DOHH2 (cell line): Measurements from ENCODE around the gene ABHD12.

ENCODE experiments used
- H3F3A ChIP-seq: fragments of 200-600 bp; sonication (generic), shearing (Covaris generic); 2 replicates; pipeline ENCODE4 v1.6.0; 2016; ENCODE audit warnings: antibody characterized with exemption, mild to moderate bottlenecking; ENCODE audit not compliant: control insufficient read depth, insufficient read depth
- H3K27ac ChIP-seq: fragments of 200-600 bp; sonication (generic); 2 replicates; pipeline ENCODE4 v1.5.1; 2014; ENCODE audit warnings: low read depth, mild to moderate bottlenecking, low read length, moderate library complexity
- H3K27me3 ChIP-seq: fragments of 200-600 bp; sonication (generic); 2 replicates; pipeline ENCODE4 v1.6.1; 2014; ENCODE audit warnings: mild to moderate bottlenecking, low read length, mixed read lengths; ENCODE audit not compliant: control insufficient read depth
- H3K36me3 ChIP-seq: fragments of 200-600 bp; sonication (generic); 2 replicates; pipeline ENCODE4 v1.6.1; 2014; ENCODE audit warnings: mild to moderate bottlenecking, low read length, moderate library complexity, mixed read lengths; ENCODE audit not compliant: control insufficient read depth
- H3K4me1 ChIP-seq: fragments of 200-600 bp; sonication (generic); 2 replicates; pipeline ENCODE4 v1.6.1; 2014; ENCODE audit warnings: mild to moderate bottlenecking, low read length, mixed read lengths; ENCODE audit not compliant: control insufficient read depth
- H3K4me2 ChIP-seq: fragments of 200-600 bp; sonication (generic); 2 replicates; pipeline ENCODE4 v1.6.0; 2014; ENCODE audit warnings: mild to moderate bottlenecking, low read length, moderate library complexity
- H3K4me3 ChIP-seq: fragments of 200-600 bp; sonication (generic); 2 replicates; pipeline ENCODE4 v1.5.1; 2014; ENCODE audit warnings: mild to moderate bottlenecking, low read length, mixed read lengths
- H3K79me2 ChIP-seq: fragments of 200-600 bp; sonication (generic); 2 replicates; pipeline ENCODE4 v1.6.1; 2014; ENCODE audit warnings: mild to moderate bottlenecking, low read length, mixed read lengths; ENCODE audit not compliant: control insufficient read depth
- H3K9me2 ChIP-seq: fragments of 200-600 bp; sonication (generic); replicated peaks from 2 replicates; pipeline ENCODE4 v1.6.1; 2014; ENCODE audit warnings: mild to moderate bottlenecking, low read length, mixed read lengths; ENCODE audit not compliant: control insufficient read depth
- H3K9me3 ChIP-seq: fragments of 200-600 bp; sonication (generic); 2 replicates; pipeline ENCODE4 v1.6.1; 2014; ENCODE audit warnings: antibody characterized with exemption, low read length, mixed read lengths; ENCODE audit not compliant: control insufficient read depth, insufficient read depth
- H4K20me1 ChIP-seq: fragments of 200-600 bp; sonication (generic); 2 replicates; pipeline ENCODE4 v1.6.0; 2014; ENCODE audit warnings: low read depth, mild to moderate bottlenecking, antibody characterized with exemption, low read length, moderate library complexity; ENCODE audit not compliant: control insufficient read depth, insufficient read depth
- CTCF ChIP-seq: fragments of 200-600 bp; sonication (generic); IDR thresholded peaks from one replicate; pipeline ENCODE4 v1.5.1; 2014; ENCODE audit warnings: antibody characterized with exemption, mild to moderate bottlenecking, low read depth, low read length; ENCODE audit not compliant: poor library complexity, severe bottlenecking
- EZH2phosphoT487 ChIP-seq: fragments of 200-600 bp; sonication (generic); IDR thresholded peaks from 2 replicates; pipeline ENCODE4 v1.6.1; 2017; ENCODE audit warnings: borderline replicate concordance, mild to moderate bottlenecking, antibody characterized with exemption, low read length, moderate library complexity, mixed read lengths

Gene ABHD12

GRCh38 chr20:25345721-25346120, 44.9 kb downstream of the ABHD12 start:
- Histone ChIP-seq H3K27me3 (no peaks in the 10 kb centered on the region), H3K36me3 (no peaks in the 10 kb centered on the region), H3K27ac (no peak overlapping the region), H3K9me2 (no peaks in the 10 kb centered on the region), H3K4me3 (no peak overlapping the region), H4K20me1 (no peaks in the 10 kb centered on the region), H3K9me3 (no peaks in the 10 kb centered on the region), H3K4me1 (0 out of 2 replicates have a peak, but pooled peaks cover 5% of the 10 kb centered on the region), H3K79me2 (peaks cover 62% of the 10 kb centered on the region), H3F3A (no peaks in the 10 kb centered on the region), H3K4me2 (no peak overlapping the region)
- TF ChIP-seq CTCF (no peak), EZH2phosphoT487 (no peak)

- no peak overlapping the region for H3K4me3 ChIP-seq
- H3K9me2 ChIP-seq: no peaks in the 10 kb centered on the region
- H3K36me3 ChIP-seq: no peaks in the 10 kb centered on the region
- no peaks in the 10 kb centered on the region for H3F3A ChIP-seq
- TF ChIP-seq CTCF (no peak), EZH2phosphoT487 (no peak)
- H3K4me1 ChIP-seq: 0 out of 2 replicates have a peak, but pooled peaks cover 5% of the 10 kb centered on the region
- H3K79me2 ChIP-seq: peaks cover 60% of the 10 kb centered on the region
- no peaks in the 10 kb centered on the region for H3K9me3 ChIP-seq
- no peak overlapping the region for H3K27ac ChIP-seq
- H3K4me2 ChIP-seq: no peak overlapping the region
- H4K20me1 ChIP-seq: no peaks in the 10 kb centered on the region
- H3K27me3 ChIP-seq: no peaks in the 10 kb centered on the region
These were observed 46.0 kb downstream of the ABHD12 start for GRCh38 chr20:25344634-25345033.

- Histone ChIP-seq H4K20me1 (no peaks in the 10 kb centered on the region; the same call in 1 of the 2 replicates), H3K79me2 (peaks cover 52% of the 10 kb centered on the region), H3K36me3 (no peaks in the 10 kb centered on the region; the same call in 1 of the 2 replicates), H3K27me3 (no peaks in the 10 kb centered on the region), H3K4me2 (no peak overlapping the region), H3K9me2 (no peaks in the 10 kb centered on the region), H3K27ac (no peak overlapping the region), H3K4me3 (no peak overlapping the region), H3F3A (no peaks in the 10 kb centered on the region), H3K4me1 (0 out of 2 replicates have a peak, but pooled peaks cover 5% of the 10 kb centered on the region), H3K9me3 (no peaks in the 10 kb centered on the region)
- TF ChIP-seq CTCF (no peak), EZH2phosphoT487 (no peak)
These were observed 48.6 kb downstream of the ABHD12 start for GRCh38 chr20:25341716-25342680.
